T-helper 1 cell treated with Interleukin-12 subunit alpha and Interleukin-12 subunit beta and Interleukin-4 antibody, amounts not matched to agents 30 μg/mL and 1 μg/mL, for 36 hours (primary cell): Measurements from ENCODE around the gene STX19.

Experiments used
- H3K27ac Mint-ChIP-seq: one replicate; pipeline ENCODE4 v1.8.0; 2021; ENCODE audit warnings: mild to moderate bottlenecking, mixed read lengths
- H3K27me3 Mint-ChIP-seq: one replicate; pipeline ENCODE4 v1.8.0; 2021; ENCODE audit warnings: low read depth, mixed read lengths
- H3K36me3 Mint-ChIP-seq: one replicate; pipeline ENCODE4 v1.8.0; 2021; ENCODE audit warnings: low read depth, mixed read lengths
- H3K4me1 Mint-ChIP-seq: one replicate; pipeline ENCODE4 v1.8.0; 2021; ENCODE audit warnings: low read depth, mixed read lengths
- H3K4me3 Mint-ChIP-seq: one replicate; pipeline ENCODE4 v1.8.0; 2021; ENCODE audit warnings: mild to moderate bottlenecking, moderate library complexity, mixed read lengths
- H3K9me3 Mint-ChIP-seq: one replicate; pipeline ENCODE4 v1.8.0; 2021; ENCODE audit warnings: mixed read lengths

The STX19 gene

GRCh38 chr3:94028093-94028837 is at the start of gene STX19:
Gene STX19, minus strand, starts transcription at chr3:94028597. Its CDS starts 13,328 bp downstream, at chr3:94015269.
- no peak within 1 kb of the TSS for H3K4me3 Mint-ChIP-seq
- no peaks in the 10 kb centered on the region for H3K4me1 Mint-ChIP-seq
- H3K27me3 Mint-ChIP-seq = no peaks in the 10 kb centered on the region
- H3K9me3 Mint-ChIP-seq = no peaks in the 10 kb centered on the region
- no peaks in the 10 kb centered on the region for H3K36me3 Mint-ChIP-seq
- no peak within 1 kb of the TSS for H3K27ac Mint-ChIP-seq

- Mint-ChIP-seq H3K27ac (no peak overlapping the region), H3K9me3 (no peaks in the 10 kb centered on the region), H3K27me3 (no peaks in the 10 kb centered on the region), H3K4me1 (peaks cover 42% of the 10 kb centered on the region), H3K36me3 (peaks cover 45% of the 10 kb centered on the region), H3K4me3 (no peak overlapping the region)
Observed at GRCh38 chr3:94076055-94076454, 47.7 kb upstream of the STX19 start.

GRCh38 chr3:94071713-94072284 is 43.4 kb upstream of the STX19 start:
- Mint-ChIP-seq H3K4me1 (peaks cover 38% of the 10 kb centered on the region), H3K27me3 (no peaks in the 10 kb centered on the region), H3K36me3 (peaks cover 44% of the 10 kb centered on the region), H3K4me3 (no peak overlapping the region), H3K27ac (peak overlapping the region; percentile 74), H3K9me3 (no peaks in the 10 kb centered on the region)

GRCh38 chr3:94070341-94070911 is 42.0 kb upstream of the STX19 start:
- no peak overlapping the region for H3K4me3 Mint-ChIP-seq
- H3K9me3 Mint-ChIP-seq = no peaks in the 10 kb centered on the region
- H3K27me3 Mint-ChIP-seq = no peaks in the 10 kb centered on the region
- H3K4me1 Mint-ChIP-seq = peaks cover 48% of the 10 kb centered on the region
- H3K27ac Mint-ChIP-seq = peak overlapping the region; percentile 34
- H3K36me3 Mint-ChIP-seq = peaks cover 42% of the 10 kb centered on the region

GRCh38 chr3:94069194-94069813 is 40.9 kb upstream of the STX19 start:
- peaks cover 45% of the 10 kb centered on the region for H3K36me3 Mint-ChIP-seq
- H3K4me3 Mint-ChIP-seq = no peak overlapping the region
- H3K9me3 Mint-ChIP-seq = no peaks in the 10 kb centered on the region
- H3K4me1 Mint-ChIP-seq = peaks cover 51% of the 10 kb centered on the region
- H3K27me3 Mint-ChIP-seq = no peaks in the 10 kb centered on the region
- no peak overlapping the region for H3K27ac Mint-ChIP-seq

GRCh38 chr3:94066506-94067500 is 38.4 kb upstream of the STX19 start:
- H3K4me3 Mint-ChIP-seq = peak overlapping the region; percentile 4
- H3K36me3 Mint-ChIP-seq = peaks cover 34% of the 10 kb centered on the region

GRCh38 chr3:94065819-94066480 is 37.6 kb upstream of the STX19 start:
- Mint-ChIP-seq H3K9me3 (no peaks in the 10 kb centered on the region), H3K36me3 (peaks cover 34% of the 10 kb centered on the region), H3K27ac (no peak overlapping the region), H3K4me3 (no peak overlapping the region), H3K27me3 (no peaks in the 10 kb centered on the region), H3K4me1 (peaks cover 45% of the 10 kb centered on the region)

More at GRCh38 chr3:94066506-94067500, 38.4 kb upstream of the STX19 start:
- Mint-ChIP-seq H3K27me3 (no peaks in the 10 kb centered on the region), H3K4me1 (peaks cover 53% of the 10 kb centered on the region), H3K9me3 (no peaks in the 10 kb centered on the region), H3K27ac (no peak overlapping the region)

- peaks cover 39% of the 10 kb centered on the region for H3K36me3 Mint-ChIP-seq
- H3K4me3 Mint-ChIP-seq = peak overlapping the region; percentile 0
- H3K27ac Mint-ChIP-seq = no peak overlapping the region
- H3K4me1 Mint-ChIP-seq = peaks cover 41% of the 10 kb centered on the region
- no peaks in the 10 kb centered on the region for H3K9me3 Mint-ChIP-seq
- no peaks in the 10 kb centered on the region for H3K27me3 Mint-ChIP-seq
Observed at GRCh38 chr3:94065122-94065521, 36.7 kb upstream of the STX19 start.

GRCh38 chr3:94064243-94064860 is 36.0 kb upstream of the STX19 start:
- Mint-ChIP-seq H3K4me3 (peak overlapping the region; percentile 94), H3K27ac (peak overlapping the region; percentile 97), H3K27me3 (no peaks in the 10 kb centered on the region), H3K9me3 (no peaks in the 10 kb centered on the region), H3K36me3 (peaks cover 41% of the 10 kb centered on the region), H3K4me1 (peaks cover 38% of the 10 kb centered on the region)

- H3K9me3 Mint-ChIP-seq = no peaks in the 10 kb centered on the region
- peak overlapping the region; percentile 97 for H3K27ac Mint-ChIP-seq
- H3K4me3 Mint-ChIP-seq = peak overlapping the region; percentile 94
- H3K36me3 Mint-ChIP-seq = peaks cover 41% of the 10 kb centered on the region
- H3K27me3 Mint-ChIP-seq = no peaks in the 10 kb centered on the region
- peaks cover 33% of the 10 kb centered on the region for H3K4me1 Mint-ChIP-seq
Observed at GRCh38 chr3:94063496-94064119, 35.2 kb upstream of the STX19 start.

- Mint-ChIP-seq H3K27me3 (no peaks in the 10 kb centered on the region), H3K4me1 (peaks cover 37% of the 10 kb centered on the region), H3K27ac (peak within 1 kb of the TSS; percentile 97), H3K9me3 (no peaks in the 10 kb centered on the region), H3K4me3 (peak within 1 kb of the TSS; percentile 94), H3K36me3 (peaks cover 38% of the 10 kb centered on the region)
Observed at GRCh38 chr3:94062513-94063404, 34.4 kb upstream of the STX19 start, which contains the start of the genes DHFR2 and NSUN3. Gene DHFR2, minus strand, starts transcription at chr3:94062916. Its CDS starts 1,405 bp downstream, at chr3:94061511. Gene NSUN3, plus strand, starts transcription at chr3:94063061. Its CDS starts 66 bp downstream, at chr3:94063127.

GRCh38 chr3:94061297-94061696 is 32.9 kb upstream of the STX19 start:
- Mint-ChIP-seq H3K27me3 (no peaks in the 10 kb centered on the region), H3K27ac (no peak overlapping the region), H3K4me1 (peaks cover 32% of the 10 kb centered on the region), H3K9me3 (no peaks in the 10 kb centered on the region), H3K36me3 (peaks cover 28% of the 10 kb centered on the region), H3K4me3 (no peak overlapping the region)
